HL-60 (cell line): ENCODE data around the gene DUS1L.

Experiments
- DNase-seq, 2 experiments: peaks; one replicate each; pipeline ENCODE4 v3.0.0-alpha.2; 2010 to 2020; ENCODE audit warnings: low read depth in 1 of 2, low spot score in 1 of 2
- H3K27ac ChIP-seq: fragments of 250-450 bp; sonication (Bioruptor Pico); replicated peaks from 2 replicates; pipeline ENCODE4 v1.5.1; 2020; ENCODE audit warnings: mild to moderate bottlenecking, moderate library complexity
- H3K27me3 ChIP-seq: fragments of 250-450 bp; sonication (Bioruptor Pico); 2 replicates; pipeline ENCODE4 v1.5.1; 2021; ENCODE audit warnings: mild to moderate bottlenecking, moderate library complexity; ENCODE audit not compliant: insufficient read depth, poor library complexity, severe bottlenecking
- H3K4me3 ChIP-seq: replicated peaks from 2 replicates; pipeline ENCODE4 v1.5.1; 2011; ENCODE audit warnings: mild to moderate bottlenecking, control low read depth, low read length; ENCODE audit not compliant: insufficient read depth
- GABPA ChIP-seq: IDR thresholded peaks from 2 replicates; pipeline ENCODE4 v1.6.1; 2012; ENCODE audit warnings: low read depth
- POLR2AphosphoS5 ChIP-seq: IDR thresholded peaks from 2 replicates; pipeline ENCODE4 v1.6.1; 2012; ENCODE audit warnings: low read depth
- SPI1 ChIP-seq: IDR thresholded peaks from 2 replicates; pipeline ENCODE4 v1.6.1; 2012; ENCODE audit warnings: low read depth, mild to moderate bottlenecking, borderline replicate concordance
- TF ChIP-seq, protein P1 (sequence below): IDR thresholded peaks from 2 replicates; pipeline ENCODE4 v1.6.1; 2012; ENCODE audit warnings: low read depth; ENCODE audit not compliant: insufficient replicate concordance
- TF ChIP-seq, protein P2 (sequence below): IDR thresholded peaks from one replicate; pipeline ENCODE4 v1.5.1; 2011; ENCODE audit warnings: low read length, control low read depth, inconsistent platforms; ENCODE audit not compliant: insufficient read depth

The DUS1L gene

DNA sequence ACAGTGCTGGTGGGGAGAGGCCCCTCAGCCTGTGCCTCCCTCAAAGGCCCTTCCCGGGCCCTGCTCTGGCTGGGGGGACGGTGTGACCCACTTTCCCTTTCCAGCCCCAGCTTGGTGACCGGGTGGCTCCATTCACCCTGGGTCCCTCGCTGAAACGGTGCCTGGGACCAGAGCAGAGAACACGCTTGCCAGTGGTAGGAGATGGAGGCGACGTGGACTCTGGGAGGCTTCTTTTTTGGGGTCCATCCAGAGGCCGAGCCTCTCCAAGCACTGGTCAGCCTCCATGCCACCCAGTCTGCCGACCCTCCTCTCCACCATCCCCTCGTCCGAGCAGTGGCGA lies 50.7 kb downstream of the DUS1L start:
- TF ChIP-seq, protein P1, sequence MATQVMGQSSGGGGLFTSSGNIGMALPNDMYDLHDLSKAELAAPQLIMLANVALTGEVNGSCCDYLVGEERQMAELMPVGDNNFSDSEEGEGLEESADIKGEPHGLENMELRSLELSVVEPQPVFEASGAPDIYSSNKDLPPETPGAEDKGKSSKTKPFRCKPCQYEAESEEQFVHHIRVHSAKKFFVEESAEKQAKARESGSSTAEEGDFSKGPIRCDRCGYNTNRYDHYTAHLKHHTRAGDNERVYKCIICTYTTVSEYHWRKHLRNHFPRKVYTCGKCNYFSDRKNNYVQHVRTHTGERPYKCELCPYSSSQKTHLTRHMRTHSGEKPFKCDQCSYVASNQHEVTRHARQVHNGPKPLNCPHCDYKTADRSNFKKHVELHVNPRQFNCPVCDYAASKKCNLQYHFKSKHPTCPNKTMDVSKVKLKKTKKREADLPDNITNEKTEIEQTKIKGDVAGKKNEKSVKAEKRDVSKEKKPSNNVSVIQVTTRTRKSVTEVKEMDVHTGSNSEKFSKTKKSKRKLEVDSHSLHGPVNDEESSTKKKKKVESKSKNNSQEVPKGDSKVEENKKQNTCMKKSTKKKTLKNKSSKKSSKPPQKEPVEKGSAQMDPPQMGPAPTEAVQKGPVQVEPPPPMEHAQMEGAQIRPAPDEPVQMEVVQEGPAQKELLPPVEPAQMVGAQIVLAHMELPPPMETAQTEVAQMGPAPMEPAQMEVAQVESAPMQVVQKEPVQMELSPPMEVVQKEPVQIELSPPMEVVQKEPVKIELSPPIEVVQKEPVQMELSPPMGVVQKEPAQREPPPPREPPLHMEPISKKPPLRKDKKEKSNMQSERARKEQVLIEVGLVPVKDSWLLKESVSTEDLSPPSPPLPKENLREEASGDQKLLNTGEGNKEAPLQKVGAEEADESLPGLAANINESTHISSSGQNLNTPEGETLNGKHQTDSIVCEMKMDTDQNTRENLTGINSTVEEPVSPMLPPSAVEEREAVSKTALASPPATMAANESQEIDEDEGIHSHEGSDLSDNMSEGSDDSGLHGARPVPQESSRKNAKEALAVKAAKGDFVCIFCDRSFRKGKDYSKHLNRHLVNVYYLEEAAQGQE, result no peak
- TF ChIP-seq, protein P2, sequence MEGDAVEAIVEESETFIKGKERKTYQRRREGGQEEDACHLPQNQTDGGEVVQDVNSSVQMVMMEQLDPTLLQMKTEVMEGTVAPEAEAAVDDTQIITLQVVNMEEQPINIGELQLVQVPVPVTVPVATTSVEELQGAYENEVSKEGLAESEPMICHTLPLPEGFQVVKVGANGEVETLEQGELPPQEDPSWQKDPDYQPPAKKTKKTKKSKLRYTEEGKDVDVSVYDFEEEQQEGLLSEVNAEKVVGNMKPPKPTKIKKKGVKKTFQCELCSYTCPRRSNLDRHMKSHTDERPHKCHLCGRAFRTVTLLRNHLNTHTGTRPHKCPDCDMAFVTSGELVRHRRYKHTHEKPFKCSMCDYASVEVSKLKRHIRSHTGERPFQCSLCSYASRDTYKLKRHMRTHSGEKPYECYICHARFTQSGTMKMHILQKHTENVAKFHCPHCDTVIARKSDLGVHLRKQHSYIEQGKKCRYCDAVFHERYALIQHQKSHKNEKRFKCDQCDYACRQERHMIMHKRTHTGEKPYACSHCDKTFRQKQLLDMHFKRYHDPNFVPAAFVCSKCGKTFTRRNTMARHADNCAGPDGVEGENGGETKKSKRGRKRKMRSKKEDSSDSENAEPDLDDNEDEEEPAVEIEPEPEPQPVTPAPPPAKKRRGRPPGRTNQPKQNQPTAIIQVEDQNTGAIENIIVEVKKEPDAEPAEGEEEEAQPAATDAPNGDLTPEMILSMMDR, result no peak
- no peak for TF ChIP-seq POLR2AphosphoS5
- TF ChIP-seq GABPA, result no peak
- TF ChIP-seq SPI1, result no peak
- no peaks in the 10 kb centered on the region for H3K27me3 ChIP-seq

DNA sequence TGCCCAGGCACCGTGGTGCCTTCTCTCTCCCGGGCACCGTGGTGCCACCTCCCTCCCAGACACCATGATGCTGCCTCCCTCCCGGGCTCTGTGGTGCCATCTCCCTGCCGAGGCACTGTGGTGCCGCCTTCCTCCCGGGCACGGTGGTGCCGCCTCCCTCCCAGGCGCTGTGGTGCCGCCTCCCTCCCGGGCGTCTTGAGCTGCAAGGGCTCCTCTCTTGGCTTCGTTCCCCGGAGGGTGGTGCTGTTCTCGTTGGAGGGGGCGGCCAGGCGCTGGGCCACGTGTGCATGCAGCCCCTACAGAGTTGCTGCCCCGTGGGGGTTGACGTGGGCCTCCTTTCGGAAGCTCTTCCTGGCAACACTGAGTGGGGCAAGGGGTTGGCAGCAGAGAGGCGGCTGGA lies 51.2 kb downstream of the DUS1L start:
- Histone ChIP-seq H3K4me3 (no peak overlapping the region), H3K27me3 (no peaks in the 10 kb centered on the region), H3K27ac (no peak overlapping the region)
- DNase-seq, result no peak
- TF ChIP-seq GABPA, result no peak
- TF ChIP-seq, protein P2, result no peak
- TF ChIP-seq, protein P1, result no peak
- no peak for TF ChIP-seq POLR2AphosphoS5
- no peak for TF ChIP-seq SPI1

More for the DNA sequence above, 50.7 kb downstream of the DUS1L start:
- no peak for DNase-seq
- H3K4me3 ChIP-seq, result no peak overlapping the region
- H3K27ac ChIP-seq, result no peak overlapping the region

DNA sequence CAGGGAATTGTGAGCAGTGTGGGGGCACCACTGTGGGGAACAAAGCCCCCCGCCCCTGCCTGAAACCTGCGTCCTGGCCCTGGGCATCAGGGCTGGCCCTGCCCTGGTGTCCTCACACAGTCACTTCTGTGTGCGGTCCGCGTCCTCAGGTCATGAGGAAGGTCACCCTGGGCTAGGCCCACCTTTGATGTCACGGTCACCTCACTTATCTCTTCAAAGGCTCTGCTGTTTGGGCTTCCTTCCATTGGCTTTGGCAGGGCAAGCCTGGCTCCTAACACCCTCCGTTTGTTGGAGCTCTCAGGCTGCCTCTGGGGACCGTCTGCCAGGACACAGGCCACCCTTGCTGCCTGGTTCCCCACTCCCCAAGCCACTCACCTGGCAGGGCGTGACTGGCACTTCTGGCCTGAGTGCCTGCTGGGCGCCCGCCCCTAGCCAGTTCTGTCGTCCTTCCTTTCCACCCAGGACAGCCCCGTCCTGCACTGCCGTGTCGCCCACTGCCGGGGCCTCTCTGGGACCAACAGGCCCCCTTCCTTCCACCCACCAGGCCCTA lies 51.8 kb downstream of the DUS1L start:
- H3K27me3 ChIP-seq, result no peaks in the 10 kb centered on the region
- TF ChIP-seq GABPA (no peak), SPI1 (no peak), POLR2AphosphoS5 (no peak)
- TF ChIP-seq, protein P1, result no peak
- TF ChIP-seq, protein P2, result no peak
- no peak overlapping the region for H3K4me3 ChIP-seq
- H3K27ac ChIP-seq, result no peak overlapping the region
- no peak for DNase-seq
